Measurements from ENCODE around the gene OR10H4.
"Not testable (repeated sequence)": the region's sequence is repeated elsewhere in the genome, so short reads cannot be mapped to it uniquely, and the experiment has no call there.

The OR10H4 gene

GRCh38 chr19:15944401-15944800 lies 4.4 kb upstream of the OR10H4 start:
- peak; percentile 4 for DNase-seq

GRCh38 chr19:15945301-15945700 lies 3.5 kb upstream of the OR10H4 start:
- DNase-seq: no peak

- DNase-seq: no peak
Observed at GRCh38 chr19:15954820-15955219, 6.0 kb downstream of the OR10H4 start.

- DNase-seq: no peak
Observed at GRCh38 chr19:15962319-15962718, 13.5 kb downstream of the OR10H4 start.

GRCh38 chr19:15964231-15964630 lies 15.4 kb downstream of the OR10H4 start:
- no peak for DNase-seq

GRCh38 chr19:15971224-15971780 lies 22.5 kb downstream of the OR10H4 start:
- peak; percentile 8 for DNase-seq

- not testable (repeated sequence) for DNase-seq
Observed at GRCh38 chr19:15972043-15972442, 23.2 kb downstream of the OR10H4 start.

GRCh38 chr19:15974856-15975255 lies 26.0 kb downstream of the OR10H4 start:
- no peak for DNase-seq

- peak; percentile 31 for DNase-seq
Observed at GRCh38 chr19:15976836-15977689, 28.3 kb downstream of the OR10H4 start.

- DNase-seq: no peak
Observed at GRCh38 chr19:15977690-15978089, 28.9 kb downstream of the OR10H4 start.

- DNase-seq: no peak
Observed at GRCh38 chr19:15979293-15979692, 30.5 kb downstream of the OR10H4 start.

- not testable (repeated sequence) for DNase-seq
Observed at GRCh38 chr19:15985831-15986230, 37.0 kb downstream of the OR10H4 start.

GRCh38 chr19:15986701-15987100 lies 37.9 kb downstream of the OR10H4 start:
- peak; percentile 15 for DNase-seq

GRCh38 chr19:15989889-15990288 lies 41.1 kb downstream of the OR10H4 start:
- DNase-seq: no peak

GRCh38 chr19:15991602-15992001 lies 42.8 kb downstream of the OR10H4 start:
- DNase-seq: no peak

GRCh38 chr19:15992014-15992413 lies 43.2 kb downstream of the OR10H4 start:
- DNase-seq: no peak

GRCh38 chr19:15995536-15995935 lies 46.7 kb downstream of the OR10H4 start:
- DNase-seq: no peak

- DNase-seq: no peak
Observed at GRCh38 chr19:15998166-15998565, 49.4 kb downstream of the OR10H4 start.
